KMS-11 (cell line): Measurements from ENCODE around the gene TOR2A.

Experiments used
- H2AFZ ChIP-seq: fragments of 200-600 bp; sonication (generic); 2 replicates; pipeline ENCODE4 v1.6.1; 2016; ENCODE audit warnings: antibody characterized with exemption, mixed run types, low read depth
- H3K27ac ChIP-seq: fragments of 200-600 bp; sonication (generic); 2 replicates; pipeline ENCODE4 v1.6.1; 2016; ENCODE audit warnings: mild to moderate bottlenecking, mixed run types
- H3K27me3 ChIP-seq: fragments of 200-600 bp; sonication (generic); 2 replicates; pipeline ENCODE4 v1.6.1; 2017; ENCODE audit warnings: mild to moderate bottlenecking, low read depth, mixed run types, moderate library complexity; ENCODE audit not compliant: insufficient read depth
- H3K36me3 ChIP-seq: fragments of 200-600 bp; sonication (generic); 2 replicates; pipeline ENCODE4 v1.6.1; 2017; ENCODE audit warnings: mild to moderate bottlenecking, mixed run types; ENCODE audit not compliant: insufficient read depth
- H3K4me1 ChIP-seq: fragments of 200-600 bp; sonication (generic); 2 replicates; pipeline ENCODE4 v1.6.1; 2016; ENCODE audit warnings: mild to moderate bottlenecking, low read depth, mixed run types; ENCODE audit not compliant: poor library complexity, severe bottlenecking
- H3K4me2 ChIP-seq: fragments of 200-600 bp; sonication (generic); 2 replicates; pipeline ENCODE4 v1.7.0; 2016; ENCODE audit warnings: mild to moderate bottlenecking, mixed run types
- H3K4me3 ChIP-seq: fragments of 200-600 bp; sonication (generic); IDR thresholded peaks from 2 replicates; pipeline ENCODE4 v1.6.1; 2017; ENCODE audit warnings: low read depth, low read length, mixed read lengths; ENCODE audit not compliant: insufficient read depth
- H3K79me2 ChIP-seq: fragments of 200-600 bp; sonication (generic); 2 replicates; pipeline ENCODE4 v1.6.1; 2016; ENCODE audit warnings: low read depth, mixed run types; ENCODE audit not compliant: insufficient read depth
- H3K9ac ChIP-seq: fragments of 200-600 bp; sonication (generic); 2 replicates; pipeline ENCODE4 v1.6.1; 2016; ENCODE audit warnings: mild to moderate bottlenecking, mixed run types
- H4K20me1 ChIP-seq: fragments of 200-600 bp; sonication (generic); 2 replicates; pipeline ENCODE4 v1.6.1; 2016; ENCODE audit warnings: mild to moderate bottlenecking, mixed run types; ENCODE audit not compliant: insufficient read depth
- TF ChIP-seq, protein P1 (sequence below): fragments of 200-600 bp; sonication (generic); conservative IDR thresholded peaks from 2 replicates; pipeline ENCODE4 v1.6.1; 2017; ENCODE audit warnings: low read depth, mild to moderate bottlenecking, antibody characterized with exemption, low read length, moderate library complexity, mixed read lengths

The TOR2A gene

DNA sequence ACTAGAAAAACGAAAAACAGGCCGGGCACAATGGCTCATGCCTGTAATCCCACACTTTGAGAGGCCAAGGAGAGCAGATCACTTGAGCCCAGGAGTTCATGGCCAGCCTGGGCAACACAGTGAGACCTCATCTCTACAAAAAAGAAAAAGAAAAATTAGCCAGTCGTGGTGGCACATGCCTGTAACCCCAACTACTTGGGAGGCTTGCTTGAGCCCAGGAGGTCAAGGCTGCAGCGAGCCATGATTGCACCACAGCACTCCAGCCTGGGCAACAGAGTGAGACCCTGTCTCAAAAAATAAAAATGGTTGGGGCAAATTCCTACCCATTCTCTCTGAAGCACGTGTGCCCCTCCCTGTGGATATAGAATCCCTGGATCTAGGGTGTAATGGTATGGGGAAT is 36.7 kb downstream of the TOR2A start:
- Histone ChIP-seq H3K9ac (no peak overlapping the region), H3K36me3 (no peaks in the 10 kb centered on the region), H3K27me3 (no peaks in the 10 kb centered on the region), H3K79me2 (no peaks in the 10 kb centered on the region), H3K27ac (no peak overlapping the region), H3K4me2 (no peak overlapping the region), H3K4me1 (peaks cover 13% of the 10 kb centered on the region), H4K20me1 (no peaks in the 10 kb centered on the region), H2AFZ (no peak overlapping the region), H3K4me3 (no peak overlapping the region)
- TF ChIP-seq, protein P1, sequence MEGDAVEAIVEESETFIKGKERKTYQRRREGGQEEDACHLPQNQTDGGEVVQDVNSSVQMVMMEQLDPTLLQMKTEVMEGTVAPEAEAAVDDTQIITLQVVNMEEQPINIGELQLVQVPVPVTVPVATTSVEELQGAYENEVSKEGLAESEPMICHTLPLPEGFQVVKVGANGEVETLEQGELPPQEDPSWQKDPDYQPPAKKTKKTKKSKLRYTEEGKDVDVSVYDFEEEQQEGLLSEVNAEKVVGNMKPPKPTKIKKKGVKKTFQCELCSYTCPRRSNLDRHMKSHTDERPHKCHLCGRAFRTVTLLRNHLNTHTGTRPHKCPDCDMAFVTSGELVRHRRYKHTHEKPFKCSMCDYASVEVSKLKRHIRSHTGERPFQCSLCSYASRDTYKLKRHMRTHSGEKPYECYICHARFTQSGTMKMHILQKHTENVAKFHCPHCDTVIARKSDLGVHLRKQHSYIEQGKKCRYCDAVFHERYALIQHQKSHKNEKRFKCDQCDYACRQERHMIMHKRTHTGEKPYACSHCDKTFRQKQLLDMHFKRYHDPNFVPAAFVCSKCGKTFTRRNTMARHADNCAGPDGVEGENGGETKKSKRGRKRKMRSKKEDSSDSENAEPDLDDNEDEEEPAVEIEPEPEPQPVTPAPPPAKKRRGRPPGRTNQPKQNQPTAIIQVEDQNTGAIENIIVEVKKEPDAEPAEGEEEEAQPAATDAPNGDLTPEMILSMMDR = no peak

DNA sequence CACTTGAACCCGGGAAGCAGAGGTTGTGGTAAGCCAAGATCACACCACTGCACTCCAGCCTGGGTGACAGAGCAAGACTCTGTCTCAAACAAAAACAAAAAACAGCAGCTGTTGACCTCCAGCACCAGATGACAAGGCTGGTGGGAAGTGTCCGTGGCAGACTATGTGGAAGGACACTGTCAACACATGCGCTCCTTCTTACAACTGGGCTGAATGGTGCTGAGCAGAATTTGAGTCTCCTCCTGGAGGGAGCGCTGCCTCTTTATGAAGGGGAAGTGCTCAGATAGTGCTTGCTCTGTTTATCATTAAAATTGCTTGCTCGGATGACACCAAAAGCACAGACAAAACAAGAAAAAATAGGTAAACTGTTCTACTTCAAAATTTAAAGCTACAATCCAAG is 37.5 kb downstream of the TOR2A start:
- Histone ChIP-seq H3K27me3 (no peaks in the 10 kb centered on the region), H3K79me2 (no peaks in the 10 kb centered on the region), H2AFZ (no peak overlapping the region), H3K4me2 (no peak overlapping the region), H3K4me1 (peaks cover 13% of the 10 kb centered on the region), H3K27ac (no peak overlapping the region), H3K9ac (no peak overlapping the region), H4K20me1 (no peaks in the 10 kb centered on the region), H3K4me3 (no peak overlapping the region), H3K36me3 (no peaks in the 10 kb centered on the region)
- TF ChIP-seq, protein P1 = no peak

DNA sequence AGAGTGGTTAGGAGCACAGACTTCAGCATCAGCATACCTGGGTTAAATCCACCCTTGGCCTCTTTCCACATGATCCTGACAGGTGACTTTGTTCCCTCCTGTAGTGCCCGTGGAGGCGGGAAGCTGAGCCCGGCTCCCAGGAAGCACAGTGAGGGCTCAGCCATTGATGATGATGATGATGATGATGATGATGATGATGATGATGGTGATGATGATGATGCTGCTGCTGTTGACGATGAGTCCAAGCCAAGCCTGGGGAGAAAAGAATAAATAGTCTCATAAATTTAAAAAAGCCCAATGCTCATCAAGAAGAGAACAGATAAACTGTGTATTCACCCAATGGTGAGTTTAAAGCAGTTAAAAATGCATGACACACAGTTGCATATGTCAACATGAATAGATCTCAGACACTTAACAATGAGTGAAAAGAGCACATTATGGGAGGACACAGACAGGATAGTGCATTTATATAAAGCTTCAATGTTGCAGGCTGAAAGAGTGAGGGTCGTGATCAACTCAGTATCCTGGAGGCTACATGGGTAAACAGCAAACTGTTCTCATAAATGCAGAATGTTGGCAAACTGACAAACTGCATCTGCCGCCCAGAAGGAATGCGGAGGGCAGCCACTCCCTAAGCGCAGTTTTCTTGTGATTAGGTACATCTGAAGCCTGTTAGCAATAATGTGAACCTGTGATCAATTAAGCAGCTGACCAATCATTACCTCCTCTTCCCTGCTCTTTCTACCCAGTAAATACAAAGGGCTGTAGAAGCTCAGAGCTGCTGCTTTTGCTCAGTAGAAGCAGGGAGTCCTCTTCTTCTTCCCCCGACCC is 40.0 kb downstream of the TOR2A start:
- TF ChIP-seq, protein P1 = no peak
- Histone ChIP-seq H3K9ac (no peak overlapping the region), H3K27me3 (no peaks in the 10 kb centered on the region), H2AFZ (no peak overlapping the region), H3K4me2 (no peak overlapping the region), H3K27ac (no peak overlapping the region), H3K4me3 (no peak overlapping the region), H3K4me1 (no peaks in the 10 kb centered on the region), H4K20me1 (no peaks in the 10 kb centered on the region), H3K79me2 (no peaks in the 10 kb centered on the region), H3K36me3 (no peaks in the 10 kb centered on the region)

DNA sequence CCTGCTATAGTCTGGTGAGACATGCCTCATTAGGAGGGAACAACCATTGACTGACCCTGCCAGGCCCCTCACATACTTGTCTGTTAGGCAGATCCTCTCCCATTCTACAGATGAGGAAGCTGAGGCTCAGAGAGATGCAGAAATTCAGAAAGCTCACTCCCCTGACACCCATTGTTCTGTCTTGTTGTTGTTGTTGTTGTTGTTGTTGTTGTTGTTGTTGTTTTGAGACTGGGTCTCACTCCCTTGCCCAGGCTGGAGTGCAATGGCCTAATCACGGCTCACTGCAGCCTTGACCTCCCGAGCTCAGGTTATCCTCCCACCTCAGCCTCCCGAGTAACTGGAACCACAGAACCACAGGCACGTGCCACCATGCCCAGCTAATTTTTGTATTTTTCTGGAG is 41.4 kb downstream of the TOR2A start:
- no peaks in the 10 kb centered on the region for H3K36me3 ChIP-seq
- H3K4me3 ChIP-seq = no peak overlapping the region
- H4K20me1 ChIP-seq = no peaks in the 10 kb centered on the region
- H3K79me2 ChIP-seq = no peaks in the 10 kb centered on the region
- H3K27me3 ChIP-seq = no peaks in the 10 kb centered on the region
- H2AFZ ChIP-seq = no peak overlapping the region
- H3K4me1 ChIP-seq = no peaks in the 10 kb centered on the region
- H3K9ac ChIP-seq = no peak overlapping the region
- H3K27ac ChIP-seq = no peak overlapping the region
- no peak overlapping the region for H3K4me2 ChIP-seq
- TF ChIP-seq, protein P1 = no peak
